H9 (cell line): ENCODE measurements around the gene FYN. TPM values are rescaled to one million over a fixed set of nuclear protein-coding genes. Genes with fewer than 3 reads are reported as not detected.

Source experiments
- DNase-seq: peaks from one replicate; pipeline ENCODE4 v3.0.0-alpha.2; 2017
- H2AFZ ChIP-seq: one replicate; pipeline ENCODE4 v1.6.1; 2013; ENCODE audit warnings: mild to moderate bottlenecking, low read length, control low read depth, moderate library complexity
- H2AK5ac ChIP-seq: 2 replicates; pipeline ENCODE4 v1.6.1; 2013; ENCODE audit warnings: low read length, control low read depth, mixed read lengths; ENCODE audit not compliant: insufficient read length
- H2BK120ac ChIP-seq: one replicate; pipeline ENCODE4 v1.6.1; 2013; ENCODE audit warnings: low read depth, mild to moderate bottlenecking, low read length, control low read depth, inconsistent platforms; ENCODE audit not compliant: poor library complexity, severe bottlenecking
- H2BK12ac ChIP-seq: 2 replicates; pipeline ENCODE4 v1.6.1; 2013; ENCODE audit warnings: low read length, control low read depth, mixed read lengths, low read depth; ENCODE audit not compliant: insufficient read length
- H2BK15ac ChIP-seq: 2 replicates; pipeline ENCODE4 v1.6.1; 2013; ENCODE audit warnings: low read depth, low read length, control low read depth
- H2BK20ac ChIP-seq: one replicate; pipeline ENCODE4 v1.6.1; 2013; ENCODE audit warnings: low read depth, mild to moderate bottlenecking, low read length, control low read depth, inconsistent platforms; ENCODE audit not compliant: poor library complexity, severe bottlenecking
- H2BK5ac ChIP-seq: 2 replicates; pipeline ENCODE4 v1.6.1; 2013; ENCODE audit warnings: low read length, control low read depth, mixed read lengths; ENCODE audit not compliant: insufficient read length
- H3K14ac ChIP-seq: 2 replicates; pipeline ENCODE4 v1.6.1; 2013; ENCODE audit warnings: low read length, control low read depth; ENCODE audit not compliant: insufficient read depth
- H3K18ac ChIP-seq: 2 replicates; pipeline ENCODE4 v1.6.1; 2013; ENCODE audit warnings: low read depth, mild to moderate bottlenecking, mixed read lengths, low read length, control low read depth; ENCODE audit not compliant: insufficient read length
- H3K23ac ChIP-seq: 2 replicates; pipeline ENCODE4 v1.6.1; 2013; ENCODE audit warnings: low read length, control low read depth, mixed read lengths, low read depth; ENCODE audit not compliant: insufficient read length
- H3K23me2 ChIP-seq: 2 replicates; pipeline ENCODE4 v1.6.1; 2013; ENCODE audit warnings: low read depth, mild to moderate bottlenecking, mixed read lengths, low read length, control low read depth; ENCODE audit not compliant: insufficient read length, poor library complexity, severe bottlenecking
- H3K27ac ChIP-seq: 2 replicates; pipeline ENCODE4 v1.5.1; 2013; ENCODE audit warnings: low read length, control low read depth, mixed read lengths, low read depth; ENCODE audit not compliant: insufficient read length
- H3K27me3 ChIP-seq: 2 replicates; pipeline ENCODE4 v1.6.1; 2013; ENCODE audit warnings: low read length, control low read depth, inconsistent platforms; ENCODE audit not compliant: insufficient read depth
- H3K4ac ChIP-seq: 2 replicates; pipeline ENCODE4 v1.6.1; 2013; ENCODE audit warnings: low read depth, mild to moderate bottlenecking, control low read depth, inconsistent platforms, low read length, moderate library complexity
- H3K4me1 ChIP-seq: 2 replicates; pipeline ENCODE4 v1.6.1; 2013; ENCODE audit warnings: low read length, control low read depth, inconsistent platforms; ENCODE audit not compliant: insufficient read depth
- H3K4me2 ChIP-seq: 2 replicates; pipeline ENCODE4 v1.6.1; 2013; ENCODE audit warnings: low read length, control low read depth, mixed read lengths; ENCODE audit not compliant: insufficient read length, insufficient read depth
- H3K56ac ChIP-seq: 2 replicates; pipeline ENCODE4 v1.6.1; 2013; ENCODE audit warnings: low read depth, mild to moderate bottlenecking, mixed read lengths, low read length, control low read depth; ENCODE audit not compliant: insufficient read length
- H3K79me1 ChIP-seq: 2 replicates; pipeline ENCODE4 v1.6.1; 2013; ENCODE audit warnings: low read depth, mild to moderate bottlenecking, moderate library complexity, low read length, control low read depth, inconsistent platforms; ENCODE audit not compliant: insufficient read depth, poor library complexity, severe bottlenecking
- H3K79me2 ChIP-seq: 2 replicates; pipeline ENCODE4 v1.6.1; 2013; ENCODE audit warnings: low read length, control low read depth, inconsistent platforms; ENCODE audit not compliant: insufficient read depth
- H3K9ac ChIP-seq: 2 replicates; pipeline ENCODE4 v1.6.1; 2013; ENCODE audit warnings: low read length, control low read depth, mixed read lengths; ENCODE audit not compliant: insufficient read length; ENCODE audit errors: extremely low read depth
- H3K9me3 ChIP-seq: one replicate; pipeline ENCODE4 v1.6.1; 2013; ENCODE audit warnings: low read depth, low read length, inconsistent platforms; ENCODE audit not compliant: control insufficient read depth
- H3T11ph ChIP-seq: one replicate; pipeline ENCODE4 v1.6.1; 2013; ENCODE audit warnings: mild to moderate bottlenecking, low read length, control low read depth, inconsistent platforms
- H4K20me1 ChIP-seq: one replicate; pipeline ENCODE4 v1.6.1; 2013; ENCODE audit not compliant: control insufficient read depth, insufficient read length, insufficient read depth
- H4K5ac ChIP-seq: 2 replicates; pipeline ENCODE4 v1.6.1; 2013; ENCODE audit warnings: low read depth, mild to moderate bottlenecking, mixed read lengths, low read length, control low read depth; ENCODE audit not compliant: insufficient read length
- H4K8ac ChIP-seq: replicated peaks from 2 replicates; pipeline ENCODE4 v1.6.1; 2013; ENCODE audit warnings: low read length, control low read depth, mixed read lengths, low read depth; ENCODE audit not compliant: insufficient read length
- H4K91ac ChIP-seq: 2 replicates; pipeline ENCODE4 v1.6.1; 2013; ENCODE audit warnings: low read depth, mild to moderate bottlenecking, moderate library complexity, mixed read lengths, low read length, control low read depth; ENCODE audit not compliant: insufficient read length
- H3K27ac Mint-ChIP-seq, 3 experiments: 2 replicates in 2 of 3; 3 replicates in 1 of 3; pipeline ENCODE4 v1.8.0; 2020 to 2021; ENCODE audit warnings: mixed read lengths in 3 of 3, mild to moderate bottlenecking in 1 of 3, moderate library complexity in 1 of 3
- H3K27me3 Mint-ChIP-seq: 2 replicates; pipeline ENCODE4 v1.8.0; 2021; ENCODE audit warnings: low read depth, mild to moderate bottlenecking, moderate library complexity, mixed read lengths
- H3K36me3 Mint-ChIP-seq, 3 experiments: 2 replicates in 2 of 3; 3 replicates in 1 of 3; pipeline ENCODE4 v1.8.0; 2020 to 2021; ENCODE audit warnings: low read depth in 3 of 3, mixed read lengths in 3 of 3; ENCODE audit not compliant: insufficient read depth in 1 of 3
- H3K4me1 Mint-ChIP-seq, 2 experiments: 2 replicates each; pipeline ENCODE4 v1.8.0; 2020; ENCODE audit warnings: mixed read lengths in 2 of 2
- H3K4me3 Mint-ChIP-seq, 2 experiments: 2 replicates in 1 of 2; 3 replicates in 1 of 2; pipeline ENCODE4 v1.8.0; 2020 to 2021; ENCODE audit warnings: mild to moderate bottlenecking in 2 of 2, mixed read lengths in 2 of 2, moderate library complexity in 1 of 2
- H3K9me3 Mint-ChIP-seq, 2 experiments: 2 replicates in 1 of 2; 3 replicates in 1 of 2; pipeline ENCODE4 v1.8.0; 2020; ENCODE audit warnings: mild to moderate bottlenecking in 2 of 2, mixed read lengths in 2 of 2, moderate library complexity in 1 of 2
- WGBS: extraction: QIAGEN DNeasy Blood & Tissue Kit; methylation state at CpG from one replicate; pipeline ENCODE4 v1.1.7; 2013; ENCODE audit warnings: missing lambda C conversion rate, low lambda C conversion rate, mixed read lengths; ENCODE audit not compliant: insufficient read length; ENCODE audit errors: extremely low coverage; 5-methylcytosine and 5-hydroxymethylcytosine counted together
- total RNA-seq: library from RNA; stranded (reverse); gene quantifications from 2 replicates; pipeline ENCODE4 v1.2.1, GENCODE V29; 2021
- TF ChIP-seq, protein P1 (sequence below): fragments of 200-600 bp; sonication (generic); conservative IDR thresholded peaks from 3 replicates; pipeline ENCODE4 v1.8.0; 2021; ENCODE audit warnings: antibody characterized with exemption, mild to moderate bottlenecking

FYN gene
- total RNA-seq, 1 experiment from 2014 or later, result 64.8 TPM

DNA sequence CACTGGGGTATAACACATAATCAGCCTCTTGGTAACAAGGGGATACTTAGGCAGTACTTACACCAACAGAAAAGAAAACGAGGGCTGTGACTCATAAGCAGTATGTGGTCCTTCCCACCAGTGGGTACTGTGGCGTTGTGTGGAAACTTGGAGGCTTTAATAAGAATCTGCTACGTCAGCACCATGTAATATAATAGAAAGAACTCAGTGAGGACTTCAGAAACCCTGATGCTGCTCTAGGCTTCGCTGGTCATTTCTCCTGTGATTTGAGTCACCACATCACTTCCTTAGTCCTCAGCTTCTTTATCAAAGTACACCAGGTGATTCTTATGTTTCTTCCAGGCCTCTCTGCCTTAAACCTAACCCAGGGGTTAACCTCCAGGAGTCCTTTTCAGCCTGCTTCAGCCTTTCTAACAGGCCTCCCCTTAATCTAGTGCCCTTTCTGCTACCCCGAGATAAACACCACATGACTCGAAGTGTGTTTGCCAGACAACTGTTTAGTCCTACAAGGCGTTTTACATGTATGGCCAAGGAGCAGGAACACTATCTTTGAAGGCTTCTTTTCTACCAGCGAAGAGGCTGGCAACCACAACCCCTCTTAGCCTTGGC, 68.5 kb downstream of the FYN start:
- Histone ChIP-seq H3K9ac (no peak overlapping the region), H2AK5ac (no peak overlapping the region), H3K27ac (no peak overlapping the region), H3K9me3 (no peaks in the 10 kb centered on the region), H3K56ac (no peak overlapping the region), H3K27me3 (no peaks in the 10 kb centered on the region), H3K18ac (no peak overlapping the region), H4K8ac (no peak overlapping the region), H3K79me1 (no peaks in the 10 kb centered on the region), H2BK120ac (no peak overlapping the region), H3T11ph (no peak overlapping the region), H2BK5ac (no peak overlapping the region), H3K23ac (no peak overlapping the region), H2BK15ac (no peak overlapping the region), H4K91ac (no peak overlapping the region), H2AFZ (no peak overlapping the region), H4K5ac (no peak overlapping the region), H3K4me1 (peaks cover 4% of the 10 kb centered on the region; the same call in 1 of the 2 replicates), H3K4me2 (no peak overlapping the region), H3K4ac (no peak overlapping the region), H3K79me2 (no peaks in the 10 kb centered on the region), H4K20me1 (no peaks in the 10 kb centered on the region), H2BK12ac (no peak overlapping the region), H2BK20ac (no peak overlapping the region), H3K14ac (no peak overlapping the region), H3K23me2 (no peaks in the 10 kb centered on the region)
- Mint-ChIP-seq H3K27me3 (no peaks in the 10 kb centered on the region), H3K27ac (peak overlapping the region in 2 of 3 experiments; percentile 6 to 17; a peak in 2 of 7 replicates), H3K9me3 (no peaks in the 10 kb centered on the region), H3K4me3 (no peak overlapping the region), H3K36me3 (no peaks in the 10 kb centered on the region), H3K4me1 (peaks cover 21 to 25% of the 10 kb centered on the region in 2 experiments)
- WGBS, result no CpG with 5 or more reads among the region's 8 CpGs
- TF ChIP-seq, protein P1, sequence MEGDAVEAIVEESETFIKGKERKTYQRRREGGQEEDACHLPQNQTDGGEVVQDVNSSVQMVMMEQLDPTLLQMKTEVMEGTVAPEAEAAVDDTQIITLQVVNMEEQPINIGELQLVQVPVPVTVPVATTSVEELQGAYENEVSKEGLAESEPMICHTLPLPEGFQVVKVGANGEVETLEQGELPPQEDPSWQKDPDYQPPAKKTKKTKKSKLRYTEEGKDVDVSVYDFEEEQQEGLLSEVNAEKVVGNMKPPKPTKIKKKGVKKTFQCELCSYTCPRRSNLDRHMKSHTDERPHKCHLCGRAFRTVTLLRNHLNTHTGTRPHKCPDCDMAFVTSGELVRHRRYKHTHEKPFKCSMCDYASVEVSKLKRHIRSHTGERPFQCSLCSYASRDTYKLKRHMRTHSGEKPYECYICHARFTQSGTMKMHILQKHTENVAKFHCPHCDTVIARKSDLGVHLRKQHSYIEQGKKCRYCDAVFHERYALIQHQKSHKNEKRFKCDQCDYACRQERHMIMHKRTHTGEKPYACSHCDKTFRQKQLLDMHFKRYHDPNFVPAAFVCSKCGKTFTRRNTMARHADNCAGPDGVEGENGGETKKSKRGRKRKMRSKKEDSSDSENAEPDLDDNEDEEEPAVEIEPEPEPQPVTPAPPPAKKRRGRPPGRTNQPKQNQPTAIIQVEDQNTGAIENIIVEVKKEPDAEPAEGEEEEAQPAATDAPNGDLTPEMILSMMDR, result no peak
- no peak for DNase-seq
